Trophoblast cell (in vitro differentiated cells and primary cell): ENCODE data around the gene EMX1.

Experiments
- DNase-seq, 2 donors: peaks; one replicate each; pipeline ENCODE4 v3.0.0-alpha.2; 2016
- H2AFZ ChIP-seq: 2 replicates; pipeline ENCODE4 v1.6.1; 2013; ENCODE audit warnings: low read length, moderate library complexity, mild to moderate bottlenecking; ENCODE audit not compliant: insufficient read depth, poor library complexity
- H2AK5ac ChIP-seq: 2 replicates; pipeline ENCODE4 v1.6.1; 2013; ENCODE audit warnings: mild to moderate bottlenecking, low read length
- H2BK120ac ChIP-seq: 2 replicates; pipeline ENCODE4 v1.6.1; 2013; ENCODE audit warnings: low read length, mild to moderate bottlenecking, moderate library complexity; ENCODE audit not compliant: insufficient read depth, poor library complexity
- H2BK12ac ChIP-seq: 2 replicates; pipeline ENCODE4 v1.6.1; 2013; ENCODE audit warnings: mild to moderate bottlenecking, low read length, moderate library complexity
- H2BK5ac ChIP-seq: 2 replicates; pipeline ENCODE4 v1.6.1; 2013; ENCODE audit warnings: low read length, low read depth, moderate library complexity, mild to moderate bottlenecking; ENCODE audit not compliant: poor library complexity
- H3K14ac ChIP-seq: 2 replicates; pipeline ENCODE4 v1.6.1; 2013; ENCODE audit warnings: mild to moderate bottlenecking, low read length
- H3K18ac ChIP-seq: 2 replicates; pipeline ENCODE4 v1.6.1; 2013; ENCODE audit warnings: mild to moderate bottlenecking, low read length
- H3K23ac ChIP-seq: 2 replicates; pipeline ENCODE4 v1.6.1; 2013; ENCODE audit warnings: low read length
- H3K27ac ChIP-seq: 2 replicates; pipeline ENCODE4 v1.5.1; 2013; ENCODE audit warnings: low read depth, mild to moderate bottlenecking, inconsistent platforms, low read length, moderate library complexity
- H3K27me3 ChIP-seq: 2 replicates; pipeline ENCODE4 v1.6.1; 2013; ENCODE audit warnings: inconsistent platforms, mild to moderate bottlenecking, low read length, moderate library complexity; ENCODE audit not compliant: insufficient read depth
- H3K36me3 ChIP-seq, 2 experiments: 1 replicate in 1 of 2; 2 replicates in 1 of 2; pipeline ENCODE4 v1.6.1; 2013; ENCODE audit warnings: low read length in 2 of 2, mild to moderate bottlenecking in 2 of 2, moderate library complexity in 1 of 2; ENCODE audit not compliant: insufficient read depth in 2 of 2, control insufficient read depth in 1 of 2
- H3K4ac ChIP-seq: 2 replicates; pipeline ENCODE4 v1.6.1; 2013; ENCODE audit warnings: low read depth, mild to moderate bottlenecking, low read length, moderate library complexity
- H3K4me1 ChIP-seq, 2 experiments: 1 replicate in 1 of 2; 2 replicates in 1 of 2; pipeline ENCODE4 v1.6.1; 2013; ENCODE audit warnings: low read length in 2 of 2, mild to moderate bottlenecking in 2 of 2, moderate library complexity in 1 of 2; ENCODE audit not compliant: insufficient read depth in 2 of 2, control insufficient read depth in 1 of 2
- H3K4me2 ChIP-seq: 2 replicates; pipeline ENCODE4 v1.6.1; 2013; ENCODE audit warnings: inconsistent platforms, mild to moderate bottlenecking, low read length, moderate library complexity
- H3K4me3 ChIP-seq: 2 replicates; pipeline ENCODE4 v1.5.1; 2013; ENCODE audit warnings: mild to moderate bottlenecking, low read depth, low read length, inconsistent platforms
- H3K79me1 ChIP-seq: one replicate; pipeline ENCODE4 v1.6.1; 2013; ENCODE audit warnings: low read length
- H3K79me2 ChIP-seq: 2 replicates; pipeline ENCODE4 v1.6.1; 2013; ENCODE audit warnings: low read length, mild to moderate bottlenecking; ENCODE audit not compliant: control insufficient read depth, insufficient read depth, poor library complexity
- H3K9ac ChIP-seq: 2 replicates; pipeline ENCODE4 v1.6.1; 2013; ENCODE audit warnings: mild to moderate bottlenecking, low read length
- H3K9me3 ChIP-seq: 2 replicates; pipeline ENCODE4 v1.6.1; 2013; ENCODE audit warnings: low read depth, mild to moderate bottlenecking, control low read depth, inconsistent platforms, low read length; ENCODE audit not compliant: insufficient read depth
- H4K12ac ChIP-seq: 2 replicates; pipeline ENCODE4 v1.6.1; 2013; ENCODE audit warnings: low read depth, mild to moderate bottlenecking, low read length, moderate library complexity
- H4K8ac ChIP-seq: 2 replicates; pipeline ENCODE4 v1.6.1; 2013; ENCODE audit warnings: low read depth, mild to moderate bottlenecking, low read length, moderate library complexity
- H4K91ac ChIP-seq: one replicate; pipeline ENCODE4 v1.6.1; 2013; ENCODE audit warnings: low read depth, mild to moderate bottlenecking, low read length, moderate library complexity
- WGBS: extraction: QIAGEN DNeasy Blood & Tissue Kit; methylation state at CpG from one replicate; pipeline ENCODE4 v1.1.7; 2013; ENCODE audit warnings: missing lambda C conversion rate; ENCODE audit not compliant: insufficient read length, insufficient coverage; ENCODE audit errors: extremely low coverage; 5-methylcytosine and 5-hydroxymethylcytosine counted together

The EMX1 gene

DNA sequence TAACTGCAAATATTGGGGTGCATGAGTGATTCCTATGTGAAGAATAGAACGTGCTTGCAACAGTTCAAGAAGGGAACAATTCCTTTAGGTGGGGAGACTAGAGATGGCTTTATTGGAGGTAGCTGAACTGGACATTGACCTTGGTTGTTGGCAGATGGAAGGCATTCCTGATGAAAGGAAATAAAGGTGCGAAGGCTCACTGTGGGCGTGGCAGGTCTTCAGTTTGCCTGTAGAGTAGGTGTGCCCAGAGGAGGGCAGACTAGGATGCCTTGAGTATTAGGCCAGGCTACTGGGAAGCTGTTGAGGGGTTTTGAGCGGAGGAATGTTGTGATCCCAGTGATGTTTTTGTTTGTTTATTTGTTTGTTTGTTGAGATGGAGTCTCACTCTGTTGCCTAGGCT is 27.3 kb upstream of the EMX1 start:
- H2BK12ac ChIP-seq: no peak overlapping the region
- H3K9ac ChIP-seq: no peak overlapping the region
- no peak overlapping the region for H3K4me3 ChIP-seq
- H3K23ac ChIP-seq: no peak overlapping the region
- H3K79me1 ChIP-seq: peaks cover 5% of the 10 kb centered on the region
- H2AK5ac ChIP-seq: no peak overlapping the region
- no CpG with 5 or more reads among the region's 4 CpGs for WGBS
- no peak overlapping the region for H3K27ac ChIP-seq
- no peak for DNase-seq
- no peak overlapping the region for H4K8ac ChIP-seq
- H2BK120ac ChIP-seq: no peak overlapping the region
- no peak overlapping the region for H3K4me2 ChIP-seq
- H3K4ac ChIP-seq: no peak overlapping the region
- H3K4me1 ChIP-seq: peaks cover 4 to 15% of the 10 kb centered on the region in 2 experiments
- no peak overlapping the region for H3K14ac ChIP-seq
- no peak overlapping the region for H4K91ac ChIP-seq
- H4K12ac ChIP-seq: no peak overlapping the region
- peaks cover 3% of the 10 kb centered on the region for H3K79me2 ChIP-seq
- H3K36me3 ChIP-seq: no peaks in the 10 kb centered on the region
- no peaks in the 10 kb centered on the region for H3K27me3 ChIP-seq
- no peaks in the 10 kb centered on the region for H3K9me3 ChIP-seq
- H2AFZ ChIP-seq: no peak overlapping the region
- H3K18ac ChIP-seq: no peak overlapping the region
- no peak overlapping the region for H2BK5ac ChIP-seq

DNA sequence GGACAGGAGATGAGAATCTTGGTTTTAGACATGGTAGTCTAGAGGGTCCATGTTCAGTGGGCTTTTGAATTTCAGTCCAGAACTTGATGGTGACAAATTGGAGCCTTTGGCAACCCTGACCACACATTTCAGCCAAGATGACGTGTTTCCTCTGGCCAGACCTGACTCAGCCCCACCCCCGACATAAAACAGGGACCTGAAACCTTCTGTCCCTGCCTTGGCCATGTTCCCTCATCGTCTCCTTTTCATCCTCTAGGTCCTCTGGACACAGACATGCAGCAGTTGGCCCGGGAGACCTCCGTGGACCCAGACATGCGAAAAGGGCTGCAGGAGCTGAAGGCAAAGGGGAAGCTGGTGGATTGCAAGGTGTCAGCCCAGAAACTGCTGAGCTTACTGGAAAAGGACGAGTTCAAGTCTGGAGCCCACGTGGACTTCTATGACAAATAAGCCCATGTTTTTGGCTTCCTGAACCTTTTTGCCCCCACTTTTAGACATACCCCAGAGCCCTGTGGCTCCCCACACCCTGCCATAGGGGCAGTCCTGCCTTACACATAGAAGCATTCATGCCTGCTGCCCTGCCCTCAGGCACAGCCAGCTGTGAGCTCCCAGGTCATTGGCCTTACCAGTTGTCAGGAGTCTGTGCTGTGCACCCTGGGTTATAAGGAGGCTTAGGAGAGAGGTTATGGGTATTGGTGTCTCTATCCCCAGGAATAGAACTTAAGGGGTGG is 26.1 kb upstream of the EMX1 start:
- Histone ChIP-seq H2AK5ac (no peak overlapping the region), H3K4me1 (peaks cover 11 to 21% of the 10 kb centered on the region in 2 experiments), H2AFZ (no peak overlapping the region), H3K23ac (no peak overlapping the region), H3K18ac (no peak overlapping the region), H4K91ac (no peak overlapping the region), H3K27ac (no peak overlapping the region), H3K79me1 (peaks cover 5% of the 10 kb centered on the region), H3K79me2 (peaks cover 3% of the 10 kb centered on the region), H3K9ac (no peak overlapping the region), H2BK12ac (no peak overlapping the region), H3K27me3 (no peaks in the 10 kb centered on the region), H2BK120ac (no peak overlapping the region), H3K9me3 (no peaks in the 10 kb centered on the region), H3K14ac (no peak overlapping the region), H3K36me3 (no peaks in the 10 kb centered on the region), H2BK5ac (no peak overlapping the region), H3K4me2 (no peak overlapping the region), H4K12ac (no peak overlapping the region), H4K8ac (no peak overlapping the region), H3K4ac (no peak overlapping the region), H3K4me3 (no peak overlapping the region)
- WGBS: no CpG with 5 or more reads among the region's 8 CpGs
- no peak for DNase-seq

DNA sequence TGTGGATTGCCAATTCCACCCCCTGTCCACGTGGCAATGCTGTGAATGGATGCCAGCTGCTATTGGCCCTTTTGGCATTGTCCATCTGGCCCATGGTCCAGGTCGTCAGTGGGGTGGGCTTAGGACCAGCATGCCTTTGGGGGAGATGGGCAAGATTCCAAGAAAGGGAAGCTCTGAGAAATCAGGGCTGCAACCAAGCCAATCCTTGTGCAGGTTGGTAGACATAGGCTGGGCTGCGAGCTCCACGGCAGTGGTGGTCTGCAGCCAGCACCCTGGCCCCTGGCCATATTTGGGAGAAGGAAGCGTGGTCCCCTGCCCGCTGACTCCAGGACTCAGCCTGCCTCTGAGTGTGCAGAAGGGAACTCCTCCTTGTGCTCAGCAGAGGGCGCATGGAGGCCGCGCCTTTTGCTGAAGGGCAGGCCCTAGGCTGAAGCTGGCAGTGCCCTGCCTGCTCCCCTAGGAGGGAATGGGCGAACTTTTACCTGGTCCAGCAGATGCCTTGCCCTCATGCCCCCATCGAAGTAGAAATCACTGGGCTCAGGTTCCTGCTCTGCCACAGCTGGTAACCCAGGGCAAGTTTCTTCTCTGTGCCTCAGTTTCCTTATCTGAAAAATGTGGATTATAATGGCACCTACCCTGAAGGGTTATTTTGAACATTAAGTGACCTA is 24.7 kb upstream of the EMX1 start:
- H4K8ac ChIP-seq: no peak overlapping the region
- H2AK5ac ChIP-seq: no peak overlapping the region
- H2AFZ ChIP-seq: no peak overlapping the region
- no peaks in the 10 kb centered on the region for H3K9me3 ChIP-seq
- H3K27ac ChIP-seq: no peak overlapping the region
- no peak overlapping the region for H3K4me2 ChIP-seq
- H3K4me1 ChIP-seq: peaks cover 11 to 18% of the 10 kb centered on the region in 2 experiments
- no peak overlapping the region for H2BK12ac ChIP-seq
- H3K27me3 ChIP-seq: no peaks in the 10 kb centered on the region
- H3K79me2 ChIP-seq: no peaks in the 10 kb centered on the region
- no CpG with 5 or more reads among the region's 11 CpGs for WGBS
- no peaks in the 10 kb centered on the region for H3K36me3 ChIP-seq
- H3K4ac ChIP-seq: no peak overlapping the region
- no peak overlapping the region for H4K91ac ChIP-seq
- H3K4me3 ChIP-seq: no peak overlapping the region
- no peak overlapping the region for H2BK5ac ChIP-seq
- peaks cover under 1% of the 10 kb centered on the region for H3K79me1 ChIP-seq
- H4K12ac ChIP-seq: no peak overlapping the region
- H2BK120ac ChIP-seq: no peak overlapping the region
- peak; percentile 50 to 79 for DNase-seq
- no peak overlapping the region for H3K14ac ChIP-seq
- H3K9ac ChIP-seq: no peak overlapping the region
- H3K23ac ChIP-seq: no peak overlapping the region
- no peak overlapping the region for H3K18ac ChIP-seq

DNA sequence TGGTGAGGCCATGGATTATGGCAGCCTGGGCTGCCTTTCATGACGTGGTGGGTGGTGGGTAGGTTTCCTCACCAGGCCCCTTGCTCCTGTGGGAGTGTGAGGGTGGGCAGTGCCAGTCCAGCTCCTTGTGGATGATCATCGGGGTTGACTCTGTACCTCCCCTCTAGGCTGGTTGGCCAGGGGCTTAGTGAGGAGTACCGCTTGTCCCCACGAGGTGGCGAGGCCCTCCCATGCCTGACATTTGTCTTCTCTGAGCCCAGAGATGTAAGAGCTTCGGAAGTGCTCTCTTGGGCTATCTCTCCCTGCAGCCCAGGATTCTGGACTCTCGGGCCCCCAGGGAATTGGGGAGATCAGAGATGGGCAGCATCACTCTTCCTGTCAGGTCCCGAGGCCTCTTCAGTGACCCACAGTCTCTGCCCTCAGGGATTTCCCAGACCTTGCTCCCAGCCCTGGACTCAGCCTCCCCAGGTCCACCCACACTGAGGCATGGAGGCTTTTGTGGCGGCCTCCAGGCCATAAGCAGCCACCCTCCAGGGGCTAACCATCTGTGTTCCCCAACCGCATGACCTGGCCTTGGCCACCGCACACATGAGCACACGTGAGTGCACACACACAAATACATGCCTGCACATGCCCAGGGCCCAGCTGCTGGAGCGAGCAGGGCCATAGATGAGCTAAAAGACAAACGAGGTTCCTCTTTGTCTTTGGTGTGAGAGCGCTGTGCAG is 23.6 kb upstream of the EMX1 start:
- Histone ChIP-seq H3K36me3 (no peaks in the 10 kb centered on the region), H3K23ac (no peak overlapping the region), H3K9me3 (no peaks in the 10 kb centered on the region), H3K4me3 (no peak overlapping the region), H2BK12ac (no peak overlapping the region), H3K9ac (no peak overlapping the region), H2AK5ac (no peak overlapping the region), H4K8ac (no peak overlapping the region), H3K18ac (no peak overlapping the region), H3K4me1 (peaks cover 7 to 16% of the 10 kb centered on the region in 2 experiments), H3K4ac (no peak overlapping the region), H3K14ac (no peak overlapping the region), H3K79me2 (no peaks in the 10 kb centered on the region), H2BK120ac (no peak overlapping the region), H3K4me2 (no peak overlapping the region), H3K27me3 (no peaks in the 10 kb centered on the region), H4K12ac (no peak overlapping the region), H4K91ac (no peak overlapping the region), H2BK5ac (no peak overlapping the region), H2AFZ (no peak overlapping the region), H3K27ac (no peak overlapping the region), H3K79me1 (no peaks in the 10 kb centered on the region)
- WGBS: no CpG with 5 or more reads among the region's 15 CpGs
- peak; percentile 56 to 79 for DNase-seq
